Brain microvascular endothelial cell (primary cell): ENCODE results near the gene ANKRD11.
"Not testable (repeated sequence)": the region's sequence is repeated elsewhere in the genome, so short reads cannot be mapped to it uniquely, and the experiment has no call there.

Experiments used
- DNase-seq: peaks from one replicate; pipeline ENCODE4 v3.0.0-alpha.2; 2020
- H3K27ac ChIP-seq: fragments of 250-450 bp; sonication (Bioruptor Pico); 2 replicates; pipeline ENCODE4 v1.5.1; 2020; ENCODE audit warnings: mild to moderate bottlenecking, moderate library complexity
- H3K27me3 ChIP-seq: fragments of 250-450 bp; sonication (Bioruptor Pico); replicated peaks from 2 replicates; pipeline ENCODE4 v1.5.1; 2020; ENCODE audit warnings: mild to moderate bottlenecking
- H3K36me3 ChIP-seq: fragments of 250-450 bp; sonication (Bioruptor Pico); replicated peaks from 2 replicates; pipeline ENCODE4 v1.5.1; 2020; ENCODE audit warnings: mild to moderate bottlenecking
- H3K4me3 ChIP-seq: 2 replicates; pipeline ENCODE4 v1.5.1; 2011; ENCODE audit warnings: low read depth, mild to moderate bottlenecking, control low read depth, low read length, moderate library complexity
- in situ Hi-C: cut with HindIII; loops from 2 replicates; pipeline ENCODE4 v1.10.0; 2017; ENCODE audit warnings: low sequenced_read_pairs, low pct_ligation_motif_present
- TF ChIP-seq, protein P1 (sequence below): IDR thresholded peaks from 2 replicates; pipeline ENCODE4 v1.5.1; 2011; ENCODE audit warnings: low read depth, mild to moderate bottlenecking, moderate library complexity, low read length, control low read depth, inconsistent platforms; ENCODE audit errors: missing control alignments

The ANKRD11 gene

DNA sequence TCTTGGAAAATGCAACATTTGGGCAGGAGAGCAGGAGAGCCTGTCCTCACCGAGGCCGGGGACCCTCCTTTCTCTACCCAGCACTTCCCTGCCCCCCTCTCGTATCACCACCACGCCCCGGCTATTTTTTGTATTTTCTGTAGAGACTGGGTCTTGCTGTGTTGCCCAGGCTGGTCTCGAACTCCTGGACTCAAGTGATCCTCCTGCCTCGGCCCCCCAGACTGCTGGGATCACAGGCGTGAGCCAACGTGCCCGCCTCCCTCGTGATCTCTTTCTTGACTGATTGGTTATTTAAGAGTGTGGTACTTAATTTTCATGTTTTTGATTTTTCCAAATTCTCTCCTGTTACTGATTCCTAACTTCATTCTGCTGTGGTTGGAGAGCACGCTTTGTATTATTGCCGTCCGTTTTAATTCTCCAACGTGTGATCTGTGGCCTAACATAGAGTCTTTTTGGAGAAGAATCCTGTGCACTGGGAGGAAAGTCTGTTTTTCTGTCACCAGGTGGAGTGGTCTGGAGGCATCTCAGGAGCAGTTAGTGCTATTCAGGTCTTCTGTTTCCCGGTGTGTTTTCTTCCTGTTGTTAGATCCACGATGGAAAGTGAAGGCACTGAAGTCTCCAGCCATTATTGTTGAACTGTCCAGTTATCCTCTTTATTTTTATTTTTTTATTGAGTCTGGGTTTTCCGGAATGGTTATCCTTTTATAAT lies 232.4 kb downstream of the ANKRD11 start:
- TF ChIP-seq, protein P1, sequence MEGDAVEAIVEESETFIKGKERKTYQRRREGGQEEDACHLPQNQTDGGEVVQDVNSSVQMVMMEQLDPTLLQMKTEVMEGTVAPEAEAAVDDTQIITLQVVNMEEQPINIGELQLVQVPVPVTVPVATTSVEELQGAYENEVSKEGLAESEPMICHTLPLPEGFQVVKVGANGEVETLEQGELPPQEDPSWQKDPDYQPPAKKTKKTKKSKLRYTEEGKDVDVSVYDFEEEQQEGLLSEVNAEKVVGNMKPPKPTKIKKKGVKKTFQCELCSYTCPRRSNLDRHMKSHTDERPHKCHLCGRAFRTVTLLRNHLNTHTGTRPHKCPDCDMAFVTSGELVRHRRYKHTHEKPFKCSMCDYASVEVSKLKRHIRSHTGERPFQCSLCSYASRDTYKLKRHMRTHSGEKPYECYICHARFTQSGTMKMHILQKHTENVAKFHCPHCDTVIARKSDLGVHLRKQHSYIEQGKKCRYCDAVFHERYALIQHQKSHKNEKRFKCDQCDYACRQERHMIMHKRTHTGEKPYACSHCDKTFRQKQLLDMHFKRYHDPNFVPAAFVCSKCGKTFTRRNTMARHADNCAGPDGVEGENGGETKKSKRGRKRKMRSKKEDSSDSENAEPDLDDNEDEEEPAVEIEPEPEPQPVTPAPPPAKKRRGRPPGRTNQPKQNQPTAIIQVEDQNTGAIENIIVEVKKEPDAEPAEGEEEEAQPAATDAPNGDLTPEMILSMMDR, result no peak
- Histone ChIP-seq H3K27ac (no peak overlapping the region), H3K27me3 (no peaks in the 10 kb centered on the region), H3K36me3 (no peaks in the 10 kb centered on the region), H3K4me3 (no peak overlapping the region)
- in situ Hi-C loops, result no loop called here
- no peak for DNase-seq

DNA sequence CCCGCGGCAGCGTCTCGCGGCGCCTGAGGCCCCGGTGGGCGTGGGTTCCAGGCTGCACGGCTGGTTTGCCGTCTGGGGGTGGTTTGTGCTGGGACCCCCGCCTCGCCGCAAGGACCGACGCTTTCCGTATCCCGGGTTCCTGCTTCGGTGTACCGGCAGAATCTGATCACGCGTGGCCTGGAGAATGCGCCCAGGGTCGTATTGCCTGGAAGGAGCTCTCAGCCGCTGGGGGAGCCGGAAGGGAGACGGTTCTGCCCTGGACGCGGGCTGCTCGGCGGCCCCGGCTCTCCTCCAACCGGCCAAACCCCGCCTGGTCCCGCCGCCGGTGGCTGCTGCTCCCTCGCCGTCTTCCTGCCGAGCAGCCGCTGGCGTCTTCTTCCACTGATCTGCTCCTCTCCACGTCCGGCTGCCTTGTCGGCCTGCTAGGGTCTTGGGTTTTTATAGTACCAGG lies 233.1 kb downstream of the ANKRD11 start:
- DNase-seq, result no peak
- Histone ChIP-seq H3K27me3 (no peaks in the 10 kb centered on the region), H3K27ac (no peak overlapping the region), H3K4me3 (peak overlapping the region; percentile 45), H3K36me3 (no peaks in the 10 kb centered on the region)
- in situ Hi-C loops, result no loop called here
- TF ChIP-seq, protein P1, result no peak

DNA sequence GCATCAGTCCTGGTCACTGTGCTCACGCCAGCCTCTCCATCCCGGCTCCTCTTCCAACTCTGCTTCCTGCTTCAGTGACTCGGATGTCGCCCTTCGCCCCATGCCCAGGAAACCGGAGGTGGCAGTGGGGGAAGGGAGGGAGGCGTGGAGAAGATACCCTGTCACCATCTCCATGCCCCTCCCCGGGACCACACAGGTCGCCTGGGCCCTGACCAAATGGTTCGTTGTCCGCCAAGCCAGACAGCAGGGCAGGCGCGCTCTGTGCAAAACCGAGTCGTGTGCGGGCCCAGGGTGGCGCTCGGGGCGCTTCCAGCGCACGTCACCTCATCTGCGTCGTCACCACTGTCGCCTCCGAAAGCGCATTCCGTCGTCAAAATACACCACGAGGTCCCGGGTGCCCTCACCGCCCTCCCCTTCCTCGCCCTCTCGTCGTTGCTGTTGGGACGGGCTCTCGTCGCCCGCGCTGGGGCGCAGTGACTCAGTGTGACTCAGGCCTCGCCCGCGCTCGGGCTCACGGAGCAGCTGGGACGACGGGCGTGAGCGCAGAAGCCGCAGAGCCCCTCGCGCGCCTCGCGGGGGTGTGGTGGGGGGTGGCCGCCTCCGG lies 233.6 kb downstream of the ANKRD11 start:
- TF ChIP-seq, protein P1, result no peak
- DNase-seq, result peak; percentile 16
- Histone ChIP-seq H3K27me3 (no peaks in the 10 kb centered on the region), H3K27ac (no peak overlapping the region), H3K36me3 (no peaks in the 10 kb centered on the region), H3K4me3 (no peak overlapping the region)
- in situ Hi-C loops, result no loop called here

DNA sequence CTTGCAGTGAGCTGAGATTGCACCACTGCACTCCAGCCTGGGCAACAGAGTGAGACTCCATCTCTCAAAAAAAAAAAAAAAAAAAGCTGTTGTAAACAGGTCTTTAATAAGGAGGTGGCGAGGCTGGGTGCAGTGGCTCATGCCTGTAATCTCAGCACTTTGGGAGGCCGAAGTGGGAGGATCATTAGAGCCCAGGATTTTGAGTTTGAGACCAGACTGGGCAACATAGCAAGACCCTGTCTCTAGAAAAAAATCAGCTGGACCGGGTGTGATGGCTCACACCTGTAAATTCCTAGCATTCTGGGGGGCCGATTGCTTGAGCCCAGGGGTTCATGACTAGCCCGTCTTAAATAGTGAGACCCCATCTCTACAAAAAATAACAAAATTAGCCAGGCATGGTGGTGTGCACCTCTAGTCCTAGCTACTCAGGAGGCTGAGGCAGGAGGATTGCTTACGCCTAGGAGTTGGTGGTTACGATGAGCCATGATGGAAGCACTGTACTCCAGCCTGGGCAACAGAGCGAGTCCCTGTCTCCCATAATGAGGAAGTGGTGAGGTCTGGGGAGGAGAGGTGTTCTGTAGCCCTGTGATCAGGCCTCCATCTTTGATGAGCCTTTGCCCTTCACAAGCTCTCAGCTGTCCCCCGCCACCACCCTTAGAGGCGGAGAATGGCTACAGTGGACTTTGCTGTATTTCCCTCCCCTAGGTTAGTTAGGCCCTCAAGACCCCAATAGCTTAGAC lies 236.6 kb downstream of the ANKRD11 start:
- Histone ChIP-seq H3K27me3 (no peaks in the 10 kb centered on the region), H3K4me3 (no peak overlapping the region), H3K27ac (no peak overlapping the region), H3K36me3 (no peaks in the 10 kb centered on the region)
- TF ChIP-seq, protein P1, result no peak
- in situ Hi-C loops, result no loop called here
- no peak for DNase-seq

DNA sequence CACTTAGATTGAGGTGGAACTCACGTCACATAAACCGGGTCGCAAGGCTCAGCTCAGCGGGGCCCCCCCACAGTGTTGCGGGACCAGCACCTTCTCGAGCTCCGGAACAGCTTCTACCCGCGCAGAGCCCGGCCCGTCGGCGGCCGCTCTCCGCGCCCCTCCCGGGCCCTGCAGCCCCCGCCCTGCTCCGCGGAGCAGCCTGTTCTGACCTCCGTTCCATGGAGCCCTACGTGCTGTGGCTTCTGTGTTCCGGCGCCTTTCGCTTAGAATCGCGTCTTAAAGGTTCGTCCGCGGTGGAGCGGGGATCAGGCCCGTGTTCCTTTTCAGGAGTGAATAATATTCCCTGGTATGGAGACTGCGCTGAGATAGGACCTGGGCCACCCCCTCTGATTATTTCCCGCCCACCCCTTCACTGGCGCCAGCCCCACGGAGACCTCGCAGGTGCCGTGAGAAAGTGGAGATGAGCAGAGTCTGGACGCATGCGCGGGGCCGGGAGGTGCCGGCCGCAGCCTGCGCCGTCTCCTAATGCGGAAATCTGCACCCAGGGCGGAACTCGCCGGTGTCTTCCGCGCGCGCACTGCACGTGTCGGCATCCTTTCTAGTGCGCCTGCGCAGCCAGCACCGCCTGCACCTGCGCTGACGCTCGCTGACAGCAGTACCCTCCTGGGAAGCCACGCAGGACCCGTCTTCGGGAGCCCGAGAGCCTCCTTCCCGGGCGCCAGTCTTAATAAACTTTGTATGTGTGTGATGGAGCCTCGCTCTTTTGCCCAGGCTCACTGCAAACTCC lies 242.0 kb downstream of the ANKRD11 start:
- H3K27ac ChIP-seq, result no peak overlapping the region
- DNase-seq, result no peak
- no peaks in the 10 kb centered on the region for H3K36me3 ChIP-seq
- in situ Hi-C loops, result no loop called here
- H3K4me3 ChIP-seq, result no peak overlapping the region
- TF ChIP-seq, protein P1, result no peak
- H3K27me3 ChIP-seq, result no peaks in the 10 kb centered on the region

DNA sequence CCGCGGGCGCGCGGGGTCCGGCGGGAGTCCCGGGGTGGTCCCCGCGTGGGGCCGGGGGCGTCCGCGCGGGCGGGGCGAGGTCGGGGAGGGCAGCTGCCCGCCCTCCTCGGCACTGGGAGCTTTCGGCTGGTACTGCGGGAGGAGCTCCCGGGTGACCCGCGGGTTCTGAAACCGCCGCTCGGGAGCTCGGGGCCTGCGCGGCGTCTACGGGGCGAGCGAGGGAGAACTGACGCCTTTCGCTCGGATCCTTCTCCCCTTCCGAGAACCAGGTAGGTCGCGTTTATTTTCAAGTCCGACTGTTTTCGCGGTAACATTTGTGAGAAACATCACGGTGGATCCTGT lies 242.7 kb downstream of the ANKRD11 start:
- H3K27me3 ChIP-seq, in situ Hi-C loops, H3K36me3 ChIP-seq, H3K27ac ChIP-seq, DNase-seq: not testable (repeated sequence)
- peak overlapping the region; percentile 40 for H3K4me3 ChIP-seq
